ENCODE measurements around the gene SCN9A. TPM values are rescaled to one million over a fixed set of nuclear protein-coding genes. Genes with fewer than 3 reads are reported as not detected.

Gene SCN9A
- total RNA-seq, 1 experiment from 2014 or later, result 1.3 TPM

GRCh38 chr2:166372046-166372445 lies 3.7 kb downstream of the SCN9A start:
- H3K56ac ChIP-seq (ENCODE audit: insufficient read length, low read depth, low read length), result no peak overlapping the region
- Mint-ChIP-seq H3K36me3 (ENCODE audit: insufficient read depth in 1 of 3, low read depth in 3 of 3) (no peaks in the 10 kb centered on the region), H3K4me3 (no peak overlapping the region), H3K9me3 (no peaks in the 10 kb centered on the region; a peak in 1 of 5 replicates), H3K4me1 (peaks cover 29 to 39% of the 10 kb centered on the region in 2 experiments), H3K27me3 (ENCODE audit: low read depth) (peaks cover 17% of the 10 kb centered on the region), H3K27ac (no peak overlapping the region)
- H3K14ac ChIP-seq (ENCODE audit: insufficient read depth, low read length), result no peak overlapping the region
- no peak overlapping the region for H2AFZ ChIP-seq (ENCODE audit: low read length)
- H3K79me1 ChIP-seq (ENCODE audit: insufficient read depth, low read depth, low read length, poor library complexity, severe bottlenecking), result no peaks in the 10 kb centered on the region
- no peak overlapping the region for H4K5ac ChIP-seq (ENCODE audit: insufficient read length, low read depth, low read length)
- H3K27ac ChIP-seq (ENCODE audit: insufficient read length, low read depth, low read length), result no peak overlapping the region
- H3K4me2 ChIP-seq (ENCODE audit: insufficient read depth, insufficient read length, low read length), result no peak overlapping the region
- no peak for DNase-seq
- H3K27me3 ChIP-seq (ENCODE audit: insufficient read depth, low read length), result no peaks in the 10 kb centered on the region
- no peak overlapping the region for H3K9ac ChIP-seq (ENCODE audit: extremely low read depth, insufficient read length, low read length)
- H3K23me2 ChIP-seq (ENCODE audit: insufficient read length, low read depth, low read length, poor library complexity, severe bottlenecking), result peaks cover 11% of the 10 kb centered on the region
- H2BK15ac ChIP-seq (ENCODE audit: low read depth, low read length), result no peak overlapping the region
- no peaks in the 10 kb centered on the region for H3K79me2 ChIP-seq (ENCODE audit: insufficient read depth, low read length)
- no peak overlapping the region for H2AK5ac ChIP-seq (ENCODE audit: insufficient read length, low read length)
- H2BK12ac ChIP-seq (ENCODE audit: insufficient read length, low read depth, low read length), result no peak overlapping the region
- no peak overlapping the region for H4K8ac ChIP-seq (replicated peaks; ENCODE audit: insufficient read length, low read depth, low read length)
- WGBS (ENCODE audit: extremely low coverage, insufficient read length, low lambda C conversion rate), result no CpG with 5 or more reads among the region's 2 CpGs
- H2BK20ac ChIP-seq (ENCODE audit: low read depth, low read length, poor library complexity, severe bottlenecking), result no peak overlapping the region
- H2BK5ac ChIP-seq (ENCODE audit: insufficient read length, low read length), result no peak overlapping the region
- no peak overlapping the region for H3T11ph ChIP-seq (ENCODE audit: low read length)
- no peak overlapping the region for H3K18ac ChIP-seq (ENCODE audit: insufficient read length, low read depth, low read length)
- H3K9me3 ChIP-seq (ENCODE audit: control insufficient read depth, low read depth, low read length), result no peaks in the 10 kb centered on the region
- no peak overlapping the region for H4K91ac ChIP-seq (ENCODE audit: insufficient read length, low read depth, low read length)
- H3K4ac ChIP-seq (ENCODE audit: low read depth, low read length), result no peak overlapping the region
- H4K20me1 ChIP-seq (ENCODE audit: control insufficient read depth, insufficient read depth, insufficient read length), result no peaks in the 10 kb centered on the region
- no peak overlapping the region for H3K23ac ChIP-seq (ENCODE audit: insufficient read length, low read depth, low read length)
- no peak for TF ChIP-seq CTCF (conservative IDR thresholded peaks at IDR 0.05)
- H2BK120ac ChIP-seq (ENCODE audit: low read depth, low read length, poor library complexity, severe bottlenecking), result no peak overlapping the region
- H3K4me1 ChIP-seq (ENCODE audit: insufficient read depth, low read length), result peaks cover 5% of the 10 kb centered on the region; the same call in 1 of the 2 replicates

All from H9 (cell line).